ENCODE data around the gene ABCF2. TPM values are rescaled to one million over a fixed set of nuclear protein-coding genes. Genes with fewer than 3 reads are reported as not detected.

ABCF2 gene
- total RNA-seq, 1 experiment from 2014 or later, result 55.5 TPM

GRCh38 chr7:151186640-151187408 lies 40.2 kb downstream of the ABCF2 start, which contains the start of gene ASB10:
Gene ASB10 (minus strand): TSS chr7:151187250. CDS start chr7:151187130, 120 bp downstream.
- CTCF ChIA-PET, result no interaction called here

GRCh38 chr7:151185762-151186639 lies 41.0 kb downstream of the ABCF2 start:
- Histone ChIP-seq H3K36me3 (ENCODE audit: low read depth, low read length) (no peaks in the 10 kb centered on the region), H3K79me2 (ENCODE audit: low read length) (no peaks in the 10 kb centered on the region), H3K27me3 (ENCODE audit: low read length) (peaks cover 35% of the 10 kb centered on the region), H4K20me1 (ENCODE audit: low read length) (no peaks in the 10 kb centered on the region), H3K4me3 (ENCODE audit: low read length) (no peak overlapping the region), H3K9me2 (replicated peaks; ENCODE audit: low read length) (no peaks in the 10 kb centered on the region), H3K4me2 (ENCODE audit: low read length) (no peak overlapping the region), H3F3A (ENCODE audit: low read length, unreplicated experiment) (no peaks in the 10 kb centered on the region), H2AFZ (ENCODE audit: low read length) (no peak overlapping the region), H3K9me3 (ENCODE audit: low read length) (no peaks in the 10 kb centered on the region), H3K9ac (ENCODE audit: low read length) (no peak overlapping the region), H3K27ac (ENCODE audit: low read length) (no peak overlapping the region), H3K4me1 (ENCODE audit: insufficient read depth, low read length) (no peaks in the 10 kb centered on the region)
- DNase-seq, result no peak
- POLR2A ChIA-PET (ENCODE audit: unreplicated experiment), result no interaction called here
- intact Hi-C loops (cut with micrococcal nuclease), result no loop called here
- CTCF ChIA-PET, result no interaction called here
- no peak for TF ChIP-seq EZH2 (IDR thresholded peaks at IDR 0.05; ENCODE audit: low read length, unreplicated experiment)
- TF ChIP-seq, protein P1, sequence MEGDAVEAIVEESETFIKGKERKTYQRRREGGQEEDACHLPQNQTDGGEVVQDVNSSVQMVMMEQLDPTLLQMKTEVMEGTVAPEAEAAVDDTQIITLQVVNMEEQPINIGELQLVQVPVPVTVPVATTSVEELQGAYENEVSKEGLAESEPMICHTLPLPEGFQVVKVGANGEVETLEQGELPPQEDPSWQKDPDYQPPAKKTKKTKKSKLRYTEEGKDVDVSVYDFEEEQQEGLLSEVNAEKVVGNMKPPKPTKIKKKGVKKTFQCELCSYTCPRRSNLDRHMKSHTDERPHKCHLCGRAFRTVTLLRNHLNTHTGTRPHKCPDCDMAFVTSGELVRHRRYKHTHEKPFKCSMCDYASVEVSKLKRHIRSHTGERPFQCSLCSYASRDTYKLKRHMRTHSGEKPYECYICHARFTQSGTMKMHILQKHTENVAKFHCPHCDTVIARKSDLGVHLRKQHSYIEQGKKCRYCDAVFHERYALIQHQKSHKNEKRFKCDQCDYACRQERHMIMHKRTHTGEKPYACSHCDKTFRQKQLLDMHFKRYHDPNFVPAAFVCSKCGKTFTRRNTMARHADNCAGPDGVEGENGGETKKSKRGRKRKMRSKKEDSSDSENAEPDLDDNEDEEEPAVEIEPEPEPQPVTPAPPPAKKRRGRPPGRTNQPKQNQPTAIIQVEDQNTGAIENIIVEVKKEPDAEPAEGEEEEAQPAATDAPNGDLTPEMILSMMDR (conservative IDR thresholded peaks at IDR 0.05; ENCODE audit: low read depth, low read length), result no peak
- no peak for TF ChIP-seq EZH2phosphoT487 (IDR thresholded peaks at IDR 0.05; ENCODE audit: borderline replicate concordance, low read length)
- BruUV-seq (replicated peaks), result no TSS peak
- no peak for ATAC-seq

More at GRCh38 chr7:151186640-151187408, 40.2 kb downstream of the ABCF2 start, which contains the start of gene ASB10:
- intact Hi-C loops (cut with micrococcal nuclease), result no loop called here
- DNase-seq, result no peak
- Histone ChIP-seq H3K27me3 (ENCODE audit: low read length) (peaks cover 40% of the 10 kb centered on the region), H3K4me3 (ENCODE audit: low read length) (no peak within 1 kb of the TSS), H3K4me2 (ENCODE audit: low read length) (no peak within 1 kb of the TSS), H3K9me3 (ENCODE audit: low read length) (no peaks in the 10 kb centered on the region), H3K27ac (ENCODE audit: low read length) (no peak within 1 kb of the TSS), H3F3A (ENCODE audit: low read length, unreplicated experiment) (no peaks in the 10 kb centered on the region), H3K9me2 (replicated peaks; ENCODE audit: low read length) (no peaks in the 10 kb centered on the region), H3K79me2 (ENCODE audit: low read length) (no peaks in the 10 kb centered on the region), H4K20me1 (ENCODE audit: low read length) (no peaks in the 10 kb centered on the region), H3K9ac (ENCODE audit: low read length) (no peak within 1 kb of the TSS), H2AFZ (ENCODE audit: low read length) (no peak within 1 kb of the TSS), H3K36me3 (ENCODE audit: low read depth, low read length) (no peaks in the 10 kb centered on the region), H3K4me1 (ENCODE audit: insufficient read depth, low read length) (no peaks in the 10 kb centered on the region)
- no TSS peak for BruUV-seq (replicated peaks)
- TF ChIP-seq EZH2 (IDR thresholded peaks at IDR 0.05; ENCODE audit: low read length, unreplicated experiment) (no peak), EZH2phosphoT487 (IDR thresholded peaks at IDR 0.05; ENCODE audit: borderline replicate concordance, low read length) (no peak)
- TF ChIP-seq, protein P1 (conservative IDR thresholded peaks at IDR 0.05; ENCODE audit: low read depth, low read length), result no peak
- ATAC-seq, result no peak
- POLR2A ChIA-PET (ENCODE audit: unreplicated experiment), result no interaction called here

Measured in PC-3 (cell line).